ENCODE results near the gene TOGARAM2.

Gene TOGARAM2

DNA sequence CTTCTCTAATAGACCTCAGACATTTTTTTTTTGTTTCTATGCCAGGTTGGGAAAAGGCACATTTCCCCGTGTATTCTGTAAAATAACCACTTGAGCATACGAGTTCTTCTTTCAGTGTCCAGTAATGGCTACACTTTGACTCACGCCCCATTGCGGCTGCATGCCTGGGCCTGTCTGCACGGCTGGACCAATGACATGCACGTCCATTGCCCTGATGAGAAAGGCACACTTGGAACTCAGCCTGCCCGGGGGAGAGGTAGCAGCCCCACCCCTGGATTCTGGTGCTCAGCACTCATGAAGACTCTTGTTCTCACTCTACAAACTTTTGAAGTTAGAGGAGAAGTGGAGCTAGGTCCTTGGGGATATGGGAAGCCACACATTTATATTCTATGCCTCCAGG, 87.4 kb downstream of the TOGARAM2 start:
- Histone ChIP-seq H4K8ac (ENCODE audit: low read depth, low read length) (no peak overlapping the region), H3K23ac (ENCODE audit: low read length) (no peak overlapping the region), H2BK120ac (ENCODE audit: insufficient read depth, low read length, poor library complexity) (no peak overlapping the region), H3K36me3 (ENCODE audit: control insufficient read depth in 1 of 2, insufficient read depth in 2 of 2, low read length in 2 of 2) (no peaks in the 10 kb centered on the region), H2BK12ac (ENCODE audit: low read length) (no peak overlapping the region), H2AK5ac (ENCODE audit: low read length) (no peak overlapping the region), H3K79me2 (ENCODE audit: control insufficient read depth, insufficient read depth, low read length, poor library complexity) (no peaks in the 10 kb centered on the region), H3K9me3 (ENCODE audit: insufficient read depth, low read depth, low read length) (peaks cover 6% of the 10 kb centered on the region), H4K91ac (ENCODE audit: low read depth, low read length) (no peak overlapping the region), H4K12ac (ENCODE audit: low read depth, low read length) (no peak overlapping the region), H3K27ac (ENCODE audit: low read depth, low read length) (no peak overlapping the region), H3K4ac (ENCODE audit: low read depth, low read length) (no peak overlapping the region), H3K14ac (ENCODE audit: low read length) (no peak overlapping the region), H2BK5ac (ENCODE audit: low read depth, low read length, poor library complexity) (no peak overlapping the region), H3K9ac (ENCODE audit: low read length) (no peak overlapping the region), H3K4me1 (ENCODE audit: control insufficient read depth in 1 of 2, insufficient read depth in 2 of 2, low read length in 2 of 2) (no peaks in the 10 kb centered on the region), H3K18ac (ENCODE audit: low read length) (no peak overlapping the region), H3K4me3 (ENCODE audit: low read depth, low read length) (no peak overlapping the region), H2AFZ (ENCODE audit: insufficient read depth, low read length, poor library complexity) (no peak overlapping the region), H3K27me3 (ENCODE audit: insufficient read depth, low read length) (no peaks in the 10 kb centered on the region), H3K79me1 (ENCODE audit: low read length) (no peaks in the 10 kb centered on the region), H3K4me2 (ENCODE audit: low read length) (no peak overlapping the region)
- WGBS (ENCODE audit: extremely low coverage, insufficient coverage, insufficient read length) = no CpG with 5 or more reads among the region's 7 CpGs
- peak; percentile 74 to 80 for DNase-seq

DNA sequence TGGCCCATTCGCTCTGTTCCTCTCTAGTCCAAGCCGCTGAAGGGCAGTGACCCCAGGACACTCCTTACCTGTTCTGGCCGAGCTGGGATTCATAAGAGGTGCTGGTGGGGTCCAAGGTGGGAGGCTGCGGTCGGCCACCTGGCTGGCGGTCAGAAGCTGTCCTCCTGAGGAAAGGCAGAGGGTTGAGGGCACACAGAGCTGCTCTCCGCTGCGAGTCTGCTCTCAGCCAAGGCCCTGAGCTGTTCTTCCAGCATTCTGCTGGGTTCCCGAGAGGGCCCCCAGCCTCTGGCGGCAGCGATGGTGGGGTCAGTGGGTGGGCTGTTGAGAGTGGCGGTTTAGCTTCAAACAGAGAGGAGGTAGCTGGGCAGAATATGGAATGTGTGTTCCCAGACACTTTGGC, 89.4 kb downstream of the TOGARAM2 start:
- no peak overlapping the region for H3K23ac ChIP-seq (ENCODE audit: low read length)
- H3K4me2 ChIP-seq (ENCODE audit: low read length) = no peak overlapping the region
- H2BK12ac ChIP-seq (ENCODE audit: low read length) = no peak overlapping the region
- no peak for DNase-seq
- no peak overlapping the region for H3K4ac ChIP-seq (ENCODE audit: low read depth, low read length)
- H2BK5ac ChIP-seq (ENCODE audit: low read depth, low read length, poor library complexity) = no peak overlapping the region
- no peak overlapping the region for H3K4me3 ChIP-seq (ENCODE audit: low read depth, low read length)
- no peak overlapping the region for H2BK120ac ChIP-seq (ENCODE audit: insufficient read depth, low read length, poor library complexity)
- H3K18ac ChIP-seq (ENCODE audit: low read length) = no peak overlapping the region
- H3K36me3 ChIP-seq (ENCODE audit: control insufficient read depth in 1 of 2, insufficient read depth in 2 of 2, low read length in 2 of 2) = no peaks in the 10 kb centered on the region
- no peak overlapping the region for H4K12ac ChIP-seq (ENCODE audit: low read depth, low read length)
- no peak overlapping the region for H3K14ac ChIP-seq (ENCODE audit: low read length)
- no peak overlapping the region for H3K27ac ChIP-seq (ENCODE audit: low read depth, low read length)
- no CpG with 5 or more reads among the region's 12 CpGs for WGBS (ENCODE audit: extremely low coverage, insufficient coverage, insufficient read length)
- no peaks in the 10 kb centered on the region for H3K4me1 ChIP-seq (ENCODE audit: control insufficient read depth in 1 of 2, insufficient read depth in 2 of 2, low read length in 2 of 2)
- H3K79me2 ChIP-seq (ENCODE audit: control insufficient read depth, insufficient read depth, low read length, poor library complexity) = no peaks in the 10 kb centered on the region
- H3K79me1 ChIP-seq (ENCODE audit: low read length) = no peaks in the 10 kb centered on the region
- H4K91ac ChIP-seq (ENCODE audit: low read depth, low read length) = no peak overlapping the region
- H2AK5ac ChIP-seq (ENCODE audit: low read length) = no peak overlapping the region
- peaks cover 5% of the 10 kb centered on the region for H3K9me3 ChIP-seq (ENCODE audit: insufficient read depth, low read depth, low read length)
- H3K27me3 ChIP-seq (ENCODE audit: insufficient read depth, low read length) = no peaks in the 10 kb centered on the region
- H4K8ac ChIP-seq (ENCODE audit: low read depth, low read length) = no peak overlapping the region
- H3K9ac ChIP-seq (ENCODE audit: low read length) = no peak overlapping the region
- H2AFZ ChIP-seq (ENCODE audit: insufficient read depth, low read length, poor library complexity) = no peak overlapping the region

DNA sequence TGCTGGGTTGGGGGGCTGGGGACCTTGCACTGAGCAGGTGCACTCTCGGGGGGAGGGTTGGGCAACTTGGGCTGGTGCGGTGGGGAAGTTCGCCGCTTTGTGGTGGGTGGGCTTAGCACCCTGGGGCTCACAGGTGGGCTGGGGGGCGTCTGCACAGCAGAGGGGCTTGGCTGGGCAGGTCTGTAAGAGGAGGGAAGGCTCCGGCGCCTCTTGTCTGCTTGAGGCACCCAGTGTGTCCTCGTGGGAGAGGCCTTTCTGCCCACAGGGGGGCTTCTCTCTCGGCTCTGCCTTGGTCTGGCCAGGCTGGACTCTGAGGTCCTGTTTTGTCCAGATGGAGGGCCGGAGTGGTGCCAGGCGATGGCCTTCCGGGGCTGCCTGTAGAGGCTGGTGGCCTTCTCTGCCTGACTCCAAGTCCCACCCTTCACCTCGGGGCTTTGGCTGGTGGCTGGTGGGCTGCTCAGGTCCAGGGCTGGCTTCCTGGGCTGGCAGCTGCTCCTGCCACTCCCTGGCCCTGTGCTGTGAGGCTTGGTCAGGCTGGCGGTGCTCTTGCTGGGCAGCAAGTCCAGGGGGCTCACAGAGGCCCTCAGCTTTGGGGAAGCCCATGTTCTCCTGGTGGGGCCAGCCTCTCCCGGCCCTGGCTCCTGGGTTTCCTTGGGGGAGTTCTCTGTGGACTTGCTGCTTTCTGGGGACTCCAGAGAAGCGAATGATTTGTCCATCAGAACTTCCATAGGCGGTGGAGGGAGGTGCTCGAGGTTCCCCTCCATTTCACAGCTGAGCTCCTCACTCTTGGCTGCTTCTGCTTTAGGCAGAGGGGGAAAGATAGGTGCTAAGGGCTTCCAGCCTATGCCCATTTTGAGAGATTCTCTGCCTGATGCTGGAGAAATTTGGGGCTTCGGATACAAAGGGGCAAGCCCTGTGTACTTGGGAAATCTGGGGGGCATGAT, 90.2 kb downstream of the TOGARAM2 start:
- Histone ChIP-seq H3K4me1 (ENCODE audit: control insufficient read depth in 1 of 2, insufficient read depth in 2 of 2, low read length in 2 of 2) (no peaks in the 10 kb centered on the region), H3K79me1 (ENCODE audit: low read length) (no peaks in the 10 kb centered on the region), H3K9me3 (ENCODE audit: insufficient read depth, low read depth, low read length) (peaks cover 5% of the 10 kb centered on the region), H3K4me3 (ENCODE audit: low read depth, low read length) (no peak overlapping the region), H3K27ac (ENCODE audit: low read depth, low read length) (no peak overlapping the region), H3K18ac (ENCODE audit: low read length) (no peak overlapping the region), H3K27me3 (ENCODE audit: insufficient read depth, low read length) (no peaks in the 10 kb centered on the region), H4K91ac (ENCODE audit: low read depth, low read length) (no peak overlapping the region), H2AFZ (ENCODE audit: insufficient read depth, low read length, poor library complexity) (no peak overlapping the region), H3K9ac (ENCODE audit: low read length) (no peak overlapping the region), H2BK12ac (ENCODE audit: low read length) (no peak overlapping the region), H2BK120ac (ENCODE audit: insufficient read depth, low read length, poor library complexity) (no peak overlapping the region), H3K36me3 (ENCODE audit: control insufficient read depth in 1 of 2, insufficient read depth in 2 of 2, low read length in 2 of 2) (no peaks in the 10 kb centered on the region), H3K79me2 (ENCODE audit: control insufficient read depth, insufficient read depth, low read length, poor library complexity) (no peaks in the 10 kb centered on the region), H3K4me2 (ENCODE audit: low read length) (no peak overlapping the region), H3K23ac (ENCODE audit: low read length) (no peak overlapping the region), H3K14ac (ENCODE audit: low read length) (no peak overlapping the region), H4K12ac (ENCODE audit: low read depth, low read length) (no peak overlapping the region), H2AK5ac (ENCODE audit: low read length) (no peak overlapping the region), H3K4ac (ENCODE audit: low read depth, low read length) (no peak overlapping the region), H4K8ac (ENCODE audit: low read depth, low read length) (no peak overlapping the region), H2BK5ac (ENCODE audit: low read depth, low read length, poor library complexity) (no peak overlapping the region)
- DNase-seq = no peak
- no CpG with 5 or more reads among the region's 19 CpGs for WGBS (ENCODE audit: extremely low coverage, insufficient coverage, insufficient read length)

DNA sequence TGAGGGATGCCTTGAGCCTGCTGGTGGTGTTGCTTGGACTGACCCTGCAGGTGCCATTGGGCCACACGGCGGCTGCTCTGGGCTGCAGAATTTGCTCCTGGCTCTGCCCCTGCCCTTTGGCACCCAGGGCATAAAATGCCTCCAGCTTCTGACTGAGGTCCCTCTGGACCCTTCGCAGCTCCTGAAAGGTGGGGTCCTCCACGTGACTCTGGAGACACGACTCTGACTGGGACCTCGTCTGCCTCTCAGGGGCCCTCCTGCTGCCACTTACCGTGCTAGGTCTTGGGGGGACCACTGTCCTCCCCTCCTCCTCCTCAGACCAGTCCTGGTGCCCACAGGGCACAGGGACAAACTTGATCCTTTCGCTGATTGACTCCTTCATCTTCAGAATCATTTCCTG, 91.2 kb downstream of the TOGARAM2 start:
- H4K8ac ChIP-seq (ENCODE audit: low read depth, low read length) = no peak overlapping the region
- H3K27ac ChIP-seq (ENCODE audit: low read depth, low read length) = no peak overlapping the region
- H4K91ac ChIP-seq (ENCODE audit: low read depth, low read length) = no peak overlapping the region
- H3K79me1 ChIP-seq (ENCODE audit: low read length) = no peaks in the 10 kb centered on the region
- no peaks in the 10 kb centered on the region for H3K4me1 ChIP-seq (ENCODE audit: control insufficient read depth in 1 of 2, insufficient read depth in 2 of 2, low read length in 2 of 2)
- no peak overlapping the region for H2AFZ ChIP-seq (ENCODE audit: insufficient read depth, low read length, poor library complexity)
- H3K36me3 ChIP-seq (ENCODE audit: control insufficient read depth in 1 of 2, insufficient read depth in 2 of 2, low read length in 2 of 2) = no peaks in the 10 kb centered on the region
- no peak overlapping the region for H3K4ac ChIP-seq (ENCODE audit: low read depth, low read length)
- no peak for DNase-seq
- no peak overlapping the region for H3K9ac ChIP-seq (ENCODE audit: low read length)
- H3K79me2 ChIP-seq (ENCODE audit: control insufficient read depth, insufficient read depth, low read length, poor library complexity) = no peaks in the 10 kb centered on the region
- no peak overlapping the region for H2AK5ac ChIP-seq (ENCODE audit: low read length)
- no CpG with 5 or more reads among the region's 8 CpGs for WGBS (ENCODE audit: extremely low coverage, insufficient coverage, insufficient read length)
- H3K27me3 ChIP-seq (ENCODE audit: insufficient read depth, low read length) = no peaks in the 10 kb centered on the region
- no peak overlapping the region for H3K4me2 ChIP-seq (ENCODE audit: low read length)
- no peak overlapping the region for H2BK12ac ChIP-seq (ENCODE audit: low read length)
- H2BK120ac ChIP-seq (ENCODE audit: insufficient read depth, low read length, poor library complexity) = no peak overlapping the region
- H3K14ac ChIP-seq (ENCODE audit: low read length) = no peak overlapping the region
- H4K12ac ChIP-seq (ENCODE audit: low read depth, low read length) = no peak overlapping the region
- H2BK5ac ChIP-seq (ENCODE audit: low read depth, low read length, poor library complexity) = no peak overlapping the region
- peaks cover 2% of the 10 kb centered on the region for H3K9me3 ChIP-seq (ENCODE audit: insufficient read depth, low read depth, low read length)
- no peak overlapping the region for H3K18ac ChIP-seq (ENCODE audit: low read length)
- peak overlapping the region; percentile 13 for H3K4me3 ChIP-seq (ENCODE audit: low read depth, low read length)
- no peak overlapping the region for H3K23ac ChIP-seq (ENCODE audit: low read length)
